MM.1S (cell line): Measurements from ENCODE around the gene TANC1.

Experiments
- DNase-seq: peaks from one replicate; pipeline ENCODE4 v3.0.0-alpha.2; 2015
- H2AFZ ChIP-seq: fragments of 300-600 bp; sonication (generic); 2 replicates; pipeline ENCODE4 v1.6.0; 2016; ENCODE audit warnings: antibody characterized with exemption, low read length
- H3F3A ChIP-seq: fragments of 300-600 bp; sonication (generic); 2 replicates; pipeline ENCODE4 v1.6.1; 2016; ENCODE audit warnings: mild to moderate bottlenecking, antibody characterized with exemption, low read length, moderate library complexity, mixed read lengths; ENCODE audit not compliant: insufficient read depth
- H3K27ac ChIP-seq: fragments of 300-600 bp; sonication (generic); 2 replicates; pipeline ENCODE4 v1.5.1; 2016; ENCODE audit warnings: mild to moderate bottlenecking, low read length
- H3K27me3 ChIP-seq: fragments of 300-600 bp; sonication (generic); replicated peaks from 2 replicates; pipeline ENCODE4 v1.6.0; 2016; ENCODE audit warnings: low read length; ENCODE audit not compliant: insufficient read depth
- H3K36me3 ChIP-seq: fragments of 300-600 bp; sonication (generic); replicated peaks from 2 replicates; pipeline ENCODE4 v1.6.1; 2016; ENCODE audit warnings: mild to moderate bottlenecking, low read length, mixed read lengths; ENCODE audit not compliant: insufficient read depth
- H3K4me1 ChIP-seq: fragments of 300-600 bp; sonication (generic); 2 replicates; pipeline ENCODE4 v1.6.1; 2016; ENCODE audit warnings: low read length, mixed read lengths
- H3K4me2 ChIP-seq: fragments of 300-600 bp; sonication (generic); 2 replicates; pipeline ENCODE4 v1.6.0; 2016; ENCODE audit warnings: low read depth, low read length
- H3K4me3 ChIP-seq: fragments of 300-600 bp; sonication (generic); 2 replicates; pipeline ENCODE4 v1.5.1; 2016; ENCODE audit warnings: low read length, mixed read lengths
- H3K79me2 ChIP-seq: fragments of 300-600 bp; sonication (generic); 2 replicates; pipeline ENCODE4 v1.6.1; 2016; ENCODE audit warnings: mixed run types, low read length, mixed read lengths
- H3K9ac ChIP-seq: fragments of 300-600 bp; sonication (generic); 2 replicates; pipeline ENCODE4 v1.6.1; 2016; ENCODE audit warnings: low read length, mixed read lengths
- H3K9me2 ChIP-seq: fragments of 300-600 bp; sonication (generic); replicated peaks from 2 replicates; pipeline ENCODE4 v1.6.1; 2016; ENCODE audit warnings: mild to moderate bottlenecking, low read length, mixed read lengths; ENCODE audit not compliant: insufficient read depth
- H3K9me3 ChIP-seq: fragments of 300-600 bp; sonication (generic); replicated peaks from 2 replicates; pipeline ENCODE4 v1.6.1; 2016; ENCODE audit warnings: mild to moderate bottlenecking, low read length, mixed read lengths; ENCODE audit not compliant: insufficient read depth
- H4K20me1 ChIP-seq: fragments of 300-600 bp; sonication (generic); 2 replicates; pipeline ENCODE4 v1.6.1; 2016; ENCODE audit warnings: mild to moderate bottlenecking, low read length, moderate library complexity, mixed read lengths; ENCODE audit not compliant: insufficient read depth
- EZH2 ChIP-seq: fragments of 300-600 bp; sonication (generic); optimal IDR thresholded peaks from 2 replicates; pipeline ENCODE3; 2017; ENCODE audit warnings: low read depth, mild to moderate bottlenecking, antibody characterized with exemption, low read length, mixed read lengths
- EZH2phosphoT487 ChIP-seq: fragments of 300-600 bp; sonication (generic); IDR thresholded peaks from 2 replicates; pipeline ENCODE4 v1.6.1; 2018; ENCODE audit warnings: antibody characterized with exemption, low read length
- TF ChIP-seq, protein P1 (sequence below): fragments of 300-600 bp; sonication (generic); IDR thresholded peaks from 2 replicates; pipeline ENCODE4 v1.5.1; 2016; ENCODE audit warnings: antibody characterized with exemption, low read length, mixed read lengths

Gene TANC1

DNA sequence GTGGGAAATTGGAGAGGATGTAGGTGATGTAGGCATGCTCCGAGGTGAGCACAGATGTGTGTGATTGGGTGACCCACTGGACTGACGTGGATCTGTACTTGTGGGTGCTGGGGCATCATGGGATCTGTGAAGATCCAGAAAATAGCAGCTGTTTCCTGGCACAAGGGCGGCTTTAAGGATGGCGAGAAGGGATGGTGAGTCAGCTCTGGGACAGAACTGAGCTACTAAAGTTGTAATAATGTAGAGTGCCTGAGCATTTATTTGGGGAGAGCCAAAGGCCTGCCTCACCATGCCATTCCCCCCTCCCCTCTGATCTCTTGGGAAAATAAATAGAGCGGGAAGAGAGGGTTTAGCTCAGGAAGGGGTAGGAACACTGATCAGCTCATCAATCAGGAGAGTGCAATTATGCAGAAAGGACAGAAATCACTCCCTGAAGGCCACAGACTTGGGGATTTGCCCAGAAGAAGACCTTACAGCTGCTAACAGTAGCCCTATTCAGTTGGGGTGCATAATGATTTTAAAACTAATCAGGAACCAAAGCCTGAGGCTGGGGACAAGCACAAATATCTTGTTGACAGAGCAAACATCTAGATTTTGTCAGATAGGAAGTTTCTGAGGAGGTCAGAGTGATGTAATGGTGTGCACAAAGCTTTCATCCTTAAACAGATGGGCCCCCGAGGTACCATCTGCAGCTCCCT lies 30.3 kb downstream of the TANC1 start:
- Histone ChIP-seq H3K9ac (no peak overlapping the region), H3K4me3 (no peak overlapping the region), H3K9me2 (no peaks in the 10 kb centered on the region), H4K20me1 (no peaks in the 10 kb centered on the region), H3K4me2 (no peak overlapping the region), H3K9me3 (no peaks in the 10 kb centered on the region), H3K27me3 (no peaks in the 10 kb centered on the region), H3K27ac (no peak overlapping the region), H3F3A (no peaks in the 10 kb centered on the region), H3K79me2 (no peaks in the 10 kb centered on the region), H2AFZ (no peak overlapping the region), H3K36me3 (no peaks in the 10 kb centered on the region), H3K4me1 (peaks cover 15% of the 10 kb centered on the region)
- no peak for DNase-seq
- TF ChIP-seq EZH2phosphoT487: no peak
- no peak for TF ChIP-seq EZH2
- TF ChIP-seq, protein P1, sequence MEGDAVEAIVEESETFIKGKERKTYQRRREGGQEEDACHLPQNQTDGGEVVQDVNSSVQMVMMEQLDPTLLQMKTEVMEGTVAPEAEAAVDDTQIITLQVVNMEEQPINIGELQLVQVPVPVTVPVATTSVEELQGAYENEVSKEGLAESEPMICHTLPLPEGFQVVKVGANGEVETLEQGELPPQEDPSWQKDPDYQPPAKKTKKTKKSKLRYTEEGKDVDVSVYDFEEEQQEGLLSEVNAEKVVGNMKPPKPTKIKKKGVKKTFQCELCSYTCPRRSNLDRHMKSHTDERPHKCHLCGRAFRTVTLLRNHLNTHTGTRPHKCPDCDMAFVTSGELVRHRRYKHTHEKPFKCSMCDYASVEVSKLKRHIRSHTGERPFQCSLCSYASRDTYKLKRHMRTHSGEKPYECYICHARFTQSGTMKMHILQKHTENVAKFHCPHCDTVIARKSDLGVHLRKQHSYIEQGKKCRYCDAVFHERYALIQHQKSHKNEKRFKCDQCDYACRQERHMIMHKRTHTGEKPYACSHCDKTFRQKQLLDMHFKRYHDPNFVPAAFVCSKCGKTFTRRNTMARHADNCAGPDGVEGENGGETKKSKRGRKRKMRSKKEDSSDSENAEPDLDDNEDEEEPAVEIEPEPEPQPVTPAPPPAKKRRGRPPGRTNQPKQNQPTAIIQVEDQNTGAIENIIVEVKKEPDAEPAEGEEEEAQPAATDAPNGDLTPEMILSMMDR: no peak

DNA sequence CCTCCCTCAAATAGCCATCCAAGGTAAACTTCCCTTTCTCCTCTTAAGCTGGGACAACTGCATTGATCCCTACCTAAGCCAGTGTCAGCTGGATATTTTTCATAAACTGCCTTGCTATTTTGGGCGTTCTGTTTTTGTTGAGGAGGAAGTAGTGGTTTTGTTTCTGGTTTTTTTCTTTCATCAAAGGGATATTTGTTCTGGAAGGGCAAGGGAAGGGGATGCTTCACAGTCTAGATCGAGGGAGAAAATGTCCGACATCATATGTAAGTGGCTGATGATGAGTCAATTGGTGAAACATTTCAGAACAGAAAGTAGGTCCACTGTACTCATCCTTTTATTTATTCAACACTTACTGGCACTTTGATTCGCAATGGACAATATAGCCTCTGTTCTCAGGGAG lies 31.0 kb downstream of the TANC1 start:
- Histone ChIP-seq H2AFZ (no peak overlapping the region), H3K9me3 (no peaks in the 10 kb centered on the region), H3K9me2 (no peaks in the 10 kb centered on the region), H3K9ac (no peak overlapping the region), H3K4me3 (no peak overlapping the region), H3K79me2 (no peaks in the 10 kb centered on the region), H3K27ac (no peak overlapping the region), H3K4me2 (no peak overlapping the region), H4K20me1 (no peaks in the 10 kb centered on the region), H3K4me1 (peaks cover 13% of the 10 kb centered on the region), H3K27me3 (no peaks in the 10 kb centered on the region), H3F3A (no peaks in the 10 kb centered on the region), H3K36me3 (no peaks in the 10 kb centered on the region)
- DNase-seq: no peak
- no peak for TF ChIP-seq EZH2
- TF ChIP-seq, protein P1: no peak
- TF ChIP-seq EZH2phosphoT487: no peak

DNA sequence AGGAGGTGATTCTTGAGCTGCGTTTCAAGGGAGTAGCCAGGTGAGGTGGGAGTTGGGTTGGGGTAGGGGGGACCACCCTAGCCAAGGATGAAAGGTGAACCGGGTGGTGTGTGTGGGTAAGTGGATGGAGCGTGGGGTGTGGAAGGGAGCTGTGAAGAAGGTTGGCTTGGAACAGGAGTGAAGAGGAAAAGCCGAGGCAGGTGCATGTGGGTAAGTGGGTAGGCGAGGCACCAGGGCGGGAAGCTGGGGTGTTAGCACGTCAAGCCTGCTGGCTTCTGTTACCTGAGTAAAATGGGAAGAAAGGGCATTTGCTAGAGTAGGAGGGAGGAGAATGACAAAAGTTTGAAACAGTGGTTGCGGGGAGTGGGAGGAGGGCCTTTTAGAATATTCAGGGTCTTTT lies 31.6 kb downstream of the TANC1 start:
- Histone ChIP-seq H3K9ac (no peak overlapping the region), H3K4me3 (no peak overlapping the region), H3K4me1 (peaks cover 7% of the 10 kb centered on the region), H2AFZ (no peak overlapping the region), H3K9me3 (no peaks in the 10 kb centered on the region), H3K27me3 (no peaks in the 10 kb centered on the region), H3K27ac (no peak overlapping the region), H3F3A (no peaks in the 10 kb centered on the region), H3K36me3 (no peaks in the 10 kb centered on the region), H4K20me1 (no peaks in the 10 kb centered on the region), H3K4me2 (no peak overlapping the region), H3K9me2 (no peaks in the 10 kb centered on the region), H3K79me2 (no peaks in the 10 kb centered on the region)
- DNase-seq: no peak
- TF ChIP-seq, protein P1: no peak
- TF ChIP-seq EZH2 (no peak), EZH2phosphoT487 (no peak)
